ENCODE results near the gene NOL6. TPM values are rescaled to one million over a fixed set of nuclear protein-coding genes. Genes with fewer than 3 reads are reported as not detected.

Gene NOL6
- total RNA-seq, 1 donor from 2014 or later, result 60.1 TPM

- H3K9me3 Mint-ChIP-seq (ENCODE audit: unreplicated experiment), result peaks cover 4% of the 10 kb centered on the region
- peaks cover 52% of the 10 kb centered on the region for H3K27me3 Mint-ChIP-seq (ENCODE audit: low read depth, unreplicated experiment)
- TF ChIP-seq EZH2 (IDR thresholded peaks at IDR 0.05; ENCODE audit: insufficient read depth, low read length), result no peak
- TF ChIP-seq CTCF (IDR thresholded peaks at IDR 0.05; ENCODE audit: insufficient read depth, low read depth, low read length), result no peak
- Histone ChIP-seq H3K9ac (ENCODE audit: low read length) (no peak overlapping the region), H3K4me2 (ENCODE audit: low read length) (no peak overlapping the region), H3K79me2 (ENCODE audit: insufficient read depth, low read length) (no peaks in the 10 kb centered on the region), H2AFZ (ENCODE audit: low read depth, low read length) (no peak overlapping the region), H3K9me3 (ENCODE audit: insufficient read depth, low read depth, low read length) (no peaks in the 10 kb centered on the region), H3K4me1 (ENCODE audit: insufficient read depth, low read length) (no peaks in the 10 kb centered on the region), H3K27ac (ENCODE audit: low read depth, low read length) (no peak overlapping the region), H3K27me3 (ENCODE audit: insufficient read depth, low read length) (peaks cover 14% of the 10 kb centered on the region), H4K20me1 (ENCODE audit: insufficient read depth, low read length) (no peaks in the 10 kb centered on the region), H3K36me3 (ENCODE audit: insufficient read depth, low read length) (no peaks in the 10 kb centered on the region), H3K4me3 (ENCODE audit: insufficient read depth, low read depth, low read length) (no peak overlapping the region)
- no peak overlapping the region for H3K27ac Mint-ChIP-seq (ENCODE audit: unreplicated experiment)
- H3K4me1 Mint-ChIP-seq (ENCODE audit: low read depth, unreplicated experiment), result peaks cover 3% of the 10 kb centered on the region
- FAIRE-seq (no peak), DNase-seq (ENCODE audit: low read depth) (no peak)
- H3K36me3 Mint-ChIP-seq (ENCODE audit: low read depth, unreplicated experiment), result peaks cover 4% of the 10 kb centered on the region
- H3K4me3 Mint-ChIP-seq (ENCODE audit: unreplicated experiment), result no peak overlapping the region
Observed at GRCh38 chr9:33435821-33436277, 37.9 kb downstream of the NOL6 start.

GRCh38 chr9:33434317-33435105, 39.2 kb downstream of the NOL6 start:
- H3K27me3 Mint-ChIP-seq (ENCODE audit: low read depth, unreplicated experiment), result peaks cover 42% of the 10 kb centered on the region
- peak overlapping the region; percentile 0 for H3K27ac Mint-ChIP-seq (ENCODE audit: unreplicated experiment)
- no peak for DNase-seq (ENCODE audit: low read depth)
- TF ChIP-seq EZH2 (IDR thresholded peaks at IDR 0.05; ENCODE audit: insufficient read depth, low read length), result no peak
- no peak for TF ChIP-seq CTCF (IDR thresholded peaks at IDR 0.05; ENCODE audit: insufficient read depth, low read depth, low read length)
- peaks cover 4% of the 10 kb centered on the region for H3K36me3 Mint-ChIP-seq (ENCODE audit: low read depth, unreplicated experiment)
- no peak overlapping the region for H2AFZ ChIP-seq (ENCODE audit: low read depth, low read length)
- no peaks in the 10 kb centered on the region for H3K9me3 ChIP-seq (ENCODE audit: insufficient read depth, low read depth, low read length)
- H3K36me3 ChIP-seq (ENCODE audit: insufficient read depth, low read length), result no peaks in the 10 kb centered on the region
- FAIRE-seq, result no peak
- H3K9me3 Mint-ChIP-seq (ENCODE audit: unreplicated experiment), result peaks cover 4% of the 10 kb centered on the region
- H3K27ac ChIP-seq (ENCODE audit: low read depth, low read length), result no peak overlapping the region
- H3K4me3 Mint-ChIP-seq (ENCODE audit: unreplicated experiment), result no peak overlapping the region
- H3K4me2 ChIP-seq (ENCODE audit: low read length), result no peak overlapping the region
- peaks cover 3% of the 10 kb centered on the region for H3K4me1 Mint-ChIP-seq (ENCODE audit: low read depth, unreplicated experiment)
- H3K27me3 ChIP-seq (ENCODE audit: insufficient read depth, low read length), result peaks cover 13% of the 10 kb centered on the region
- no peaks in the 10 kb centered on the region for H3K79me2 ChIP-seq (ENCODE audit: insufficient read depth, low read length)
- H4K20me1 ChIP-seq (ENCODE audit: insufficient read depth, low read length), result no peaks in the 10 kb centered on the region
- no peaks in the 10 kb centered on the region for H3K4me1 ChIP-seq (ENCODE audit: insufficient read depth, low read length)
- H3K9ac ChIP-seq (ENCODE audit: low read length), result no peak overlapping the region
- H3K4me3 ChIP-seq (ENCODE audit: insufficient read depth, low read depth, low read length), result no peak overlapping the region

GRCh38 chr9:33433871-33434270, 39.9 kb downstream of the NOL6 start:
- Histone ChIP-seq H3K4me3 (ENCODE audit: insufficient read depth, low read depth, low read length) (no peak overlapping the region), H3K4me2 (ENCODE audit: low read length) (no peak overlapping the region), H3K27me3 (ENCODE audit: insufficient read depth, low read length) (peaks cover 11% of the 10 kb centered on the region), H4K20me1 (ENCODE audit: insufficient read depth, low read length) (no peaks in the 10 kb centered on the region), H2AFZ (ENCODE audit: low read depth, low read length) (no peak overlapping the region), H3K4me1 (ENCODE audit: insufficient read depth, low read length) (no peaks in the 10 kb centered on the region), H3K9ac (ENCODE audit: low read length) (no peak overlapping the region), H3K36me3 (ENCODE audit: insufficient read depth, low read length) (no peaks in the 10 kb centered on the region), H3K27ac (ENCODE audit: low read depth, low read length) (no peak overlapping the region), H3K9me3 (ENCODE audit: insufficient read depth, low read depth, low read length) (no peaks in the 10 kb centered on the region), H3K79me2 (ENCODE audit: insufficient read depth, low read length) (no peaks in the 10 kb centered on the region)
- peak overlapping the region; percentile 0 for H3K27ac Mint-ChIP-seq (ENCODE audit: unreplicated experiment)
- DNase-seq (ENCODE audit: low read depth) (no peak), FAIRE-seq (no peak)
- H3K4me3 Mint-ChIP-seq (ENCODE audit: unreplicated experiment), result no peak overlapping the region
- peaks cover 39% of the 10 kb centered on the region for H3K27me3 Mint-ChIP-seq (ENCODE audit: low read depth, unreplicated experiment)
- peaks cover 3% of the 10 kb centered on the region for H3K4me1 Mint-ChIP-seq (ENCODE audit: low read depth, unreplicated experiment)
- peaks cover 4% of the 10 kb centered on the region for H3K9me3 Mint-ChIP-seq (ENCODE audit: unreplicated experiment)
- H3K36me3 Mint-ChIP-seq (ENCODE audit: low read depth, unreplicated experiment), result peaks cover 4% of the 10 kb centered on the region
- TF ChIP-seq CTCF (IDR thresholded peaks at IDR 0.05; ENCODE audit: insufficient read depth, low read depth, low read length), result no peak
- TF ChIP-seq EZH2 (IDR thresholded peaks at IDR 0.05; ENCODE audit: insufficient read depth, low read length), result no peak
